CD8-positive, alpha-beta memory T cell (primary cell): ENCODE results near the gene EYA2. TPM values are rescaled to one million over a fixed set of nuclear protein-coding genes. Genes with fewer than 3 reads are reported as not detected.

Experiments
- CTCF ChIA-PET: fragments of 350-600 bp; sonication (Branson Sonifier 250); formaldehyde crosslinking; loops from one replicate; lab custom pipeline; 2021; ENCODE audit warnings: antibody characterized with exemption; lab: Charles Lee
- POLR2A ChIA-PET: fragments of 350-600 bp; sonication (Branson Sonifier 250); formaldehyde crosslinking; loops from one replicate; lab custom pipeline; 2021; ENCODE audit warnings: antibody characterized with exemption; lab: Charles Lee
- DNase-seq, 5 donors: peaks; one replicate each; pipeline versions ENCODE4 v3.0.0 to v3.0.0-alpha.2; 2020 to 2022; ENCODE audit warnings: mixed read lengths in 1 of 5
- H3K27ac ChIP-seq: one replicate; pipeline ENCODE4 v1.7.0; 2013; ENCODE audit warnings: low read depth, mild to moderate bottlenecking, low read length, moderate library complexity
- H3K27me3 ChIP-seq: 2 replicates; pipeline ENCODE4 v1.7.0; 2013; ENCODE audit warnings: low read length, mild to moderate bottlenecking; ENCODE audit not compliant: insufficient read depth, poor library complexity, severe bottlenecking
- H3K36me3 ChIP-seq: 2 replicates; pipeline ENCODE4 v1.7.0; 2013; ENCODE audit warnings: mild to moderate bottlenecking, low read length, moderate library complexity; ENCODE audit not compliant: insufficient read depth
- H3K4me1 ChIP-seq: 2 replicates; pipeline ENCODE4 v1.7.0; 2013; ENCODE audit warnings: mild to moderate bottlenecking, low read length, moderate library complexity; ENCODE audit not compliant: insufficient read depth
- H3K4me3 ChIP-seq: 2 replicates; pipeline ENCODE4 v1.7.0; 2013; ENCODE audit warnings: mild to moderate bottlenecking, low read length
- H3K9me3 ChIP-seq: 2 replicates; pipeline ENCODE4 v1.7.0; 2013; ENCODE audit warnings: mild to moderate bottlenecking, low read length
- H3K27ac Mint-ChIP-seq, 8 donors: one replicate each; pipeline ENCODE4 v1.8.0; 2020 to 2021; ENCODE audit warnings: mixed read lengths in 8 of 8, mild to moderate bottlenecking in 6 of 8, inconsistent platforms in 3 of 8, moderate library complexity in 3 of 8
- H3K27me3 Mint-ChIP-seq, 2 donors: one replicate each; pipeline ENCODE4 v1.8.0; 2020 to 2021; ENCODE audit warnings: mixed read lengths in 2 of 2, mild to moderate bottlenecking in 1 of 2, moderate library complexity in 1 of 2
- H3K36me3 Mint-ChIP-seq, 3 donors: one replicate each; pipeline ENCODE4 v1.8.0; 2020 to 2021; ENCODE audit warnings: mixed read lengths in 3 of 3, inconsistent platforms in 1 of 3, mild to moderate bottlenecking in 1 of 3
- H3K4me1 Mint-ChIP-seq, 3 donors: one replicate each; pipeline ENCODE4 v1.8.0; 2020 to 2021; ENCODE audit warnings: mixed read lengths in 3 of 3, inconsistent platforms in 1 of 3, mild to moderate bottlenecking in 1 of 3
- H3K4me3 Mint-ChIP-seq, 7 donors: one replicate each; pipeline ENCODE4 v1.8.0; 2020 to 2021; ENCODE audit warnings: mixed read lengths in 7 of 7, mild to moderate bottlenecking in 6 of 7, moderate library complexity in 4 of 7, inconsistent platforms in 2 of 7
- H3K9me3 Mint-ChIP-seq, 5 donors: one replicate each; pipeline ENCODE4 v1.8.0; 2020 to 2022; ENCODE audit warnings: mixed read lengths in 5 of 5, mild to moderate bottlenecking in 3 of 5, moderate library complexity in 2 of 5, inconsistent platforms in 1 of 5
- polyA plus RNA-seq: library from polyadenylated mRNA; unstranded; fragments of 300-500 nt; fragmentation: Illumina TruSeq; gene quantifications from one replicate; pipeline ENCODE4 v1.2.3, GENCODE V29; 2021
- total RNA-seq, 2 experiments: library from RNA; stranded (reverse); gene quantifications; one replicate each; pipeline ENCODE4 v1.2.3, GENCODE V29; 2021

EYA2 gene
- total and polyA plus RNA-seq, 3 experiments from 2014 or later, result not detected

DNA sequence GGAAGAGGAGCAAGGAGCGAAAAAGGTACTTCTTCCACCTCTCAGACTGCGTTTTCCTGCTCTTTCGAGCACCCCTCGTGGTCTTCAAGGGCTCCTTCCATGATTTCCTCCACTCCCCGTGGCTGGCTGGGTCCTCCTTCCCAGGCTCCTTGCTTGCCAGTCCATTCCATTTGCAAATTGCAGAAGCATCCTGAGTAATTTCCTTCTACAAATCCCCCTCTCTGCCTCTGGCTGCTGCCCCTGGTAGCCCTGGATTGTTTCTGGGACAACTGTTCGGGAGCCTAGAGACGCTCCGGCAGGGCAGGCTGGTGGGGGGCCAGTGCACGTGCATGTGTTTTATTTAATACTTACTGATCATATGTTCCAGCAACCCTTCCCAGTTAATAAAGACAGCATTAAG is 288.7 kb downstream of the EYA2 start:
- ChIA-PET CTCF (interaction anchor here (1.2 kb wide), 1 partner anchor 13 kb away, joined by 4 read pairs; no protein-coding TSS in a partner anchor), POLR2A (no interaction called here)

DNA sequence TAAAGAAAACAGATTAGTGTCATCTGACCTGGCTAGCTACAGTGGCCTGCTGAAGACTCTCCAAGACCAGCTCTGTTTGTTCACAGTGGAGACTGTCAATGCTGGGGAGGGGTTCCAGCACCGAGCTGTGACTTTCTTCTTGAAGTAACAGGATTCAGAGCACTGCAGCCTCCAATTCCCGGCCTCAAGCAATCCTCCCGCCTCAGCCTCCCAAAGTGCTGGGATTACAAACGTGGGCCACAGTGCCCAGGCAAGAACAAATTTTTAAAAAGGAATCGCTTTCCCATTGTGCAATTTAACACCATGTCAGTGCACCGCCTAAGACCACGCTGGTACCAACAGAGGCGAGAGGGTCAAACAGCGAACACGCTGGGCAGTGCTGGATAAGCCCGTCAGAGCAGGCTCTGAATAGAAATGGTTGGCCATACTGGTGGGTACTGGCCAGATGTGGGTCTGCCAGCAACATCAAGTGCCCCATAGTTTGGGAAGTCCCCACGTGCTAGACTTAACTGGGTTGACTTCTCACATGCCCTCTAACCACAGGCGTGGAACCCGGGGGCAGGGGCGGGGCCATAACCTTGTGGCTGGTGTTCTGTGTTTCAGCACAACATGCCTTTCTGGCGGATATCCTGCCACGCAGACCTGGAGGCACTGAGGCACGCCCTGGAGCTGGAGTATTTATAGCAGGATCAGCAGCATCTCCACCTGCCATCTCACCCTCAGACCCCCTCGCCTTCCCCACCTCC is 293.0 kb downstream of the EYA2 start:
- no peaks in the 10 kb centered on the region for H3K36me3 ChIP-seq
- no peak overlapping the region for H3K4me3 Mint-ChIP-seq
- H3K27ac ChIP-seq, result no peak overlapping the region
- H3K27ac Mint-ChIP-seq, result no peak overlapping the region
- H3K27me3 ChIP-seq, result no peaks in the 10 kb centered on the region
- H3K36me3 Mint-ChIP-seq, result no peaks in the 10 kb centered on the region
- H3K4me1 ChIP-seq, result no peaks in the 10 kb centered on the region
- H3K9me3 ChIP-seq, result no peaks in the 10 kb centered on the region
- H3K9me3 Mint-ChIP-seq, result no peaks in the 10 kb centered on the region
- CTCF ChIA-PET, result no interaction called here
- POLR2A ChIA-PET, result no interaction called here
- H3K4me1 Mint-ChIP-seq, result peaks cover 6 to 16% (median 6%) of the 10 kb centered on the region in 3 donors
- peaks cover 17 to 24% of the 10 kb centered on the region in 2 donors for H3K27me3 Mint-ChIP-seq
- DNase-seq, result peak in 1 of 5 donors; percentile 30
- no peak overlapping the region for H3K4me3 ChIP-seq

More for the DNA sequence above, 288.7 kb downstream of the EYA2 start:
- DNase-seq, result no peak
- Mint-ChIP-seq H3K4me3 (no peak overlapping the region), H3K36me3 (no peaks in the 10 kb centered on the region), H3K4me1 (peaks cover 1 to 6% (median 2%) of the 10 kb centered on the region in 3 donors), H3K9me3 (no peaks in the 10 kb centered on the region), H3K27me3 (peaks cover 9 to 14% of the 10 kb centered on the region in 2 donors), H3K27ac (peak overlapping the region in 1 of 8 donors; percentile 68)
- H3K4me1 ChIP-seq, result no peaks in the 10 kb centered on the region
- no peak overlapping the region for H3K27ac ChIP-seq
- no peak overlapping the region for H3K4me3 ChIP-seq
- no peaks in the 10 kb centered on the region for H3K9me3 ChIP-seq
- H3K36me3 ChIP-seq, result no peaks in the 10 kb centered on the region
- H3K27me3 ChIP-seq, result no peaks in the 10 kb centered on the region

DNA sequence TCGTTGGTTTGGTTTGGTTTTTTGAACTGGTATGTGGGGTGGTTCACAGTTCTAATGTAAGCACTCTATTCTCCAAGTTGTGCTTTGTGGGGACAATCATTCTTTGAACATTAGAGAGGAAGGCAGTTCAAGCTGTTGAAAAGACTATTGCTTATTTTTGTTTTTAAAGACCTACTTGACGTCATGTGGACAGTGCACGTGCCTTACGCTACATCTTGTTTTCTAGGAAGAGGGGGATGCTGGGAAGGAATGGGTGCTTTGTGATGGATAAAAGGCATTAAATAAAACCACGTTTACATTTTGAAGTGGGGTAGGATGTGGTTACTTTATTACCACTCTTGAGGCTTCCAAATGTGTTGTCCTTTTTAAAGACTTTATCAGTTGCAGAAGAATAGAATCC is 293.9 kb downstream of the EYA2 start:
- ChIA-PET POLR2A (no interaction called here), CTCF (no interaction called here)
- Histone ChIP-seq H3K36me3 (no peaks in the 10 kb centered on the region), H3K4me3 (no peak overlapping the region), H3K4me1 (no peaks in the 10 kb centered on the region), H3K27ac (no peak overlapping the region), H3K9me3 (no peaks in the 10 kb centered on the region), H3K27me3 (no peaks in the 10 kb centered on the region)
- peaks cover 17 to 24% of the 10 kb centered on the region in 2 donors for H3K27me3 Mint-ChIP-seq
- peak overlapping the region in 3 of 8 donors; percentile 8 to 41 (median 12) for H3K27ac Mint-ChIP-seq
- DNase-seq, result peak in 1 of 5 donors; percentile 58
- peaks cover 6 to 16% (median 6%) of the 10 kb centered on the region in 3 donors for H3K4me1 Mint-ChIP-seq
- H3K4me3 Mint-ChIP-seq, result no peak overlapping the region
- no peaks in the 10 kb centered on the region for H3K36me3 Mint-ChIP-seq
- no peaks in the 10 kb centered on the region for H3K9me3 Mint-ChIP-seq

DNA sequence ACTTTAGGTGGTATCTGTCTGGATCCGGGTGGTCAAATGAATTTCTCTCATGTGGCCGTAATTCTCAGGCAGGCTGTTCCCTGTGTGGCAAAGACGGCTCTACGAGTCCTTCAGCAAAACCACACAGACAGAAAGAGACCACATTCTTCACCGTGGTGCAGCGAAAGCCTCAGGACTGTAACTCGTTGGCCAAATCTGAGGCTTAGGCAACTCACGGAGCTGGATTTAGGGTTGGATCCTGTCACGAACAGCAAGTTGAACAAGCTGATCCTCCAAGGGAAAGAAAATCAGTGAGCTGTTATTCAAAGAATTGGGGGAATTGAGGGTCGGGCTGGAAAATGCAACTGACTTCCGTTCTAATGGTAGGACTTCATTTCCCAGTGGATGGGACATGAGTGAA is 294.4 kb downstream of the EYA2 start:
- ChIA-PET POLR2A (no interaction called here), CTCF (interaction anchor here (1.2 kb wide), 1 partner anchor 10 kb away, joined by 3 read pairs; no protein-coding TSS in a partner anchor)
- Mint-ChIP-seq H3K27me3 (peaks cover 17 to 24% of the 10 kb centered on the region in 2 donors), H3K36me3 (no peaks in the 10 kb centered on the region), H3K27ac (peak overlapping the region in 1 of 8 donors; percentile 35), H3K9me3 (no peaks in the 10 kb centered on the region), H3K4me1 (peaks cover 6 to 16% (median 6%) of the 10 kb centered on the region in 3 donors), H3K4me3 (no peak overlapping the region)
- H3K4me1 ChIP-seq, result no peaks in the 10 kb centered on the region
- H3K36me3 ChIP-seq, result no peaks in the 10 kb centered on the region
- DNase-seq, result no peak
- H3K4me3 ChIP-seq, result no peak overlapping the region
- H3K27me3 ChIP-seq, result no peaks in the 10 kb centered on the region
- H3K9me3 ChIP-seq, result no peaks in the 10 kb centered on the region
- no peak overlapping the region for H3K27ac ChIP-seq

DNA sequence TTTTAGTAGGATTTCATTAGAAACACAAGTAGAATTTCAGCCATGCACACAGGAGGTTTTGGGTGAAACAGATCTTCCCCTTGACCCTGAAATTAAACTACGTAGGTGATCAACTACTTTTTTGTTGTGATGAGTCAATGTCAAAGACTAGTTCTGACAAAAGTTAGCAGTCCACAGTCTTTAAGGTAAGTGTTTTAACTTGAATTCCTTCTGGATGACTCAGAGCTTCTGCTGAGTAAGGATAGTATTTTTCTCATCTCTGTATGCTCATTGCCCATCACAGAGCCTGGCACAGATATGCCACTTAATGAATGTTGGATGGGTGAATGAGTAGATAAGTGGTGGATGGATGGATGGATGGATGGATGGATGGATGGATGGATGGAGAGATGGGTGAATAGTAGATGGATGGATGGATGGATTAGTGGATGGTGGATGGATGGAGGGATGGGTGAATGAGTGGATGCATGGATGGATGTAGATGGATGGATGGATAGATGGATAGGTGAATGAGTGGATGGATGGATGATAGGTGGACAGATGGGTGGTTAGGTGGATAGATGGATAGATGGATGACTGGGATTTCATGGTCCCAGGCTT is 296.5 kb downstream of the EYA2 start:
- ChIA-PET CTCF (no interaction called here), POLR2A (no interaction called here)
- H3K27ac Mint-ChIP-seq, result no peak overlapping the region
- Histone ChIP-seq H3K27ac (no peak overlapping the region), H3K4me1 (no peaks in the 10 kb centered on the region), H3K27me3 (no peaks in the 10 kb centered on the region), H3K4me3 (no peak overlapping the region), H3K36me3 (no peaks in the 10 kb centered on the region), H3K9me3 (no peaks in the 10 kb centered on the region)
- H3K27me3 Mint-ChIP-seq, result peaks cover 17 to 19% of the 10 kb centered on the region in 2 donors
- DNase-seq, result no peak
- peaks cover 7 to 16% (median 8%) of the 10 kb centered on the region in 3 donors for H3K4me1 Mint-ChIP-seq
- H3K9me3 Mint-ChIP-seq, result no peaks in the 10 kb centered on the region
- H3K4me3 Mint-ChIP-seq, result no peak overlapping the region
- no peaks in the 10 kb centered on the region for H3K36me3 Mint-ChIP-seq

DNA sequence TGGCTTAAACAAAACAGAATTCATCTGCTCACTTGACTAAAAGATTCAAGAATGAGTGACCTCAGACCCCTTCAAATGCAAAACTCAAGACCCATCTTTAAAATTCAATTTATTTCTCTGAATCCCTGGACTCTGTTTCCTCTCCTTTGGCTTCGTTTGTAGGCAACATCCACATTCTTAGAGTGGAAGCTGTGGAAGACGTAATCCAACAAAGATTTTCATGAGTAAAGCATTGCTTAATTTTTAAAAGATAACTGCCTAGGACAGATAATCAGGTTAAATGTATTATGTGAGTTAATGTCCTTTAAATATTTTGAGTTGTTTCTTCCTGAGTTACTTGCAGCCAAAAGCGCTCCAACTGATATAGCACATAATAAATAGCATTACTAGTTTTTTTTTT is 297.3 kb downstream of the EYA2 start:
- no peak overlapping the region for H3K4me3 ChIP-seq
- H3K27ac ChIP-seq, result no peak overlapping the region
- H3K9me3 Mint-ChIP-seq, result no peaks in the 10 kb centered on the region
- H3K27me3 Mint-ChIP-seq, result peaks cover 19 to 20% of the 10 kb centered on the region in 2 donors
- DNase-seq, result no peak
- no peaks in the 10 kb centered on the region for H3K36me3 ChIP-seq
- H3K4me3 Mint-ChIP-seq, result no peak overlapping the region
- no peak overlapping the region for H3K27ac Mint-ChIP-seq
- H3K4me1 Mint-ChIP-seq, result peaks cover 12 to 22% (median 13%) of the 10 kb centered on the region in 3 donors
- POLR2A ChIA-PET, result no interaction called here
- peaks cover 4% of the 10 kb centered on the region for H3K4me1 ChIP-seq
- CTCF ChIA-PET, result interaction anchor here (1.6 kb wide), 1 partner anchor 192 kb away, joined by 6 read pairs; no protein-coding TSS in a partner anchor
- H3K9me3 ChIP-seq, result no peaks in the 10 kb centered on the region
- H3K36me3 Mint-ChIP-seq, result no peaks in the 10 kb centered on the region
- no peaks in the 10 kb centered on the region for H3K27me3 ChIP-seq

- no peaks in the 10 kb centered on the region for H3K9me3 Mint-ChIP-seq
- H3K4me3 ChIP-seq, result no peak overlapping the region
- no peaks in the 10 kb centered on the region for H3K36me3 Mint-ChIP-seq
- H3K36me3 ChIP-seq, result no peaks in the 10 kb centered on the region
- H3K27me3 Mint-ChIP-seq, result peaks cover 2 to 3% of the 10 kb centered on the region in 2 donors
- H3K27ac Mint-ChIP-seq, result no peak overlapping the region
- no peak overlapping the region for H3K4me3 Mint-ChIP-seq
- peaks cover 4% of the 10 kb centered on the region for H3K4me1 ChIP-seq
- H3K27ac ChIP-seq, result no peak overlapping the region
- CTCF ChIA-PET, result interaction anchor here (4.3 kb wide), 1 partner anchor 188 kb away, joined by 38 read pairs; no protein-coding TSS in a partner anchor
- POLR2A ChIA-PET, result no interaction called here
- no peak for DNase-seq
- no peaks in the 10 kb centered on the region for H3K9me3 ChIP-seq
- H3K27me3 ChIP-seq, result no peaks in the 10 kb centered on the region
- peaks cover 6% of the 10 kb centered on the region in 3 donors for H3K4me1 Mint-ChIP-seq
Observed at GRCh38 chr20:47195573-47195972, 300.9 kb downstream of the EYA2 start.
